Natural killer cell (primary cell): ENCODE measurements around the gene CAND2. TPM values are rescaled to one million over a fixed set of nuclear protein-coding genes. Genes with fewer than 3 reads are reported as not detected.

Source experiments
- ATAC-seq, 3 donors: fragments of 150-1000 bp in 2 of 3; fragments of 200-7000 bp in 1 of 3; cut with Tn5 transposase; 1 replicate in 1 of 3; 2 replicates in 2 of 3; pipeline ENCODE4 v1.10.0; 2021; ENCODE audit warnings: mild to moderate bottlenecking in 2 of 3, moderate library complexity in 2 of 3
- DNase-seq, 2 donors: peaks; one replicate each; pipeline versions ENCODE4 v3.0.0 to v3.0.0-alpha.2; 2013 to 2021; ENCODE audit warnings: mixed read lengths in 1 of 2
- H3K27ac ChIP-seq: one replicate; pipeline ENCODE4 v1.5.1; 2013; ENCODE audit warnings: mild to moderate bottlenecking, low read length
- H3K27me3 ChIP-seq: one replicate; pipeline ENCODE4 v1.6.1; 2013; ENCODE audit warnings: low read length; ENCODE audit not compliant: control insufficient read depth, insufficient read depth
- H3K36me3 ChIP-seq: one replicate; pipeline ENCODE4 v1.6.1; 2013; ENCODE audit warnings: low read length; ENCODE audit not compliant: control insufficient read depth, insufficient read depth
- H3K4me1 ChIP-seq: one replicate; pipeline ENCODE4 v1.6.1; 2013; ENCODE audit warnings: low read length; ENCODE audit not compliant: control insufficient read depth, insufficient read depth
- H3K4me3 ChIP-seq: one replicate; pipeline ENCODE4 v1.5.1; 2013; ENCODE audit warnings: low read length
- H3K9me3 ChIP-seq: one replicate; pipeline ENCODE4 v1.6.1; 2013; ENCODE audit warnings: low read length; ENCODE audit not compliant: control insufficient read depth, insufficient read depth
- H3K27ac Mint-ChIP-seq, 2 donors: one replicate each; pipeline ENCODE4 v1.8.0; 2022; ENCODE audit warnings: mild to moderate bottlenecking in 2 of 2, mixed read lengths in 2 of 2, moderate library complexity in 1 of 2
- H3K27me3 Mint-ChIP-seq, 2 donors: one replicate each; pipeline ENCODE4 v1.8.0; 2022; ENCODE audit warnings: low read depth in 2 of 2, mixed read lengths in 2 of 2
- H3K36me3 Mint-ChIP-seq: one replicate; pipeline ENCODE4 v1.8.0; 2022; ENCODE audit warnings: mixed read lengths
- H3K4me1 Mint-ChIP-seq, 2 donors: one replicate each; pipeline ENCODE4 v1.8.0; 2022; ENCODE audit warnings: mixed read lengths in 2 of 2
- H3K4me3 Mint-ChIP-seq: one replicate; pipeline ENCODE4 v1.8.0; 2022; ENCODE audit warnings: mild to moderate bottlenecking, moderate library complexity, mixed read lengths
- H3K9me3 Mint-ChIP-seq, 2 donors: one replicate each; pipeline ENCODE4 v1.8.0; 2022; ENCODE audit warnings: mixed read lengths in 2 of 2
- CTCF ChIP-seq: fragments of 200-600 bp; IDR thresholded peaks from one replicate; pipeline ENCODE4 v1.8.0; 2022; ENCODE audit warnings: antibody characterized with exemption
- WGBS: methylation state at CpG from one replicate; pipeline ENCODE4 v1.1.7; 2013; ENCODE audit warnings: missing lambda C conversion rate; ENCODE audit not compliant: insufficient coverage; 5-methylcytosine and 5-hydroxymethylcytosine counted together
- intact Hi-C: fragments of 100-400 bp; cut with micrococcal nuclease; formaldehyde crosslinking; loops from one replicate; pipeline ENCODE4 v1.14.2; 2022
- total RNA-seq, 4 donors: library from RNA; stranded (reverse); fragments of 120-200 nt in 1 of 4; gene quantifications; one replicate each; pipeline versions ENCODE4 v1.2.3 to v1.2.4, GENCODE V29; 2013 to 2022

Gene CAND2
- total RNA-seq, 3 donors from 2014 or later (not counting 1 experiment from before 2014, with no cell fraction given) = 0.52 to 1.3 (median 1.2) TPM

- Mint-ChIP-seq H3K9me3 (no peaks in the 10 kb centered on the region), H3K4me1 (peaks cover 12% of the 10 kb centered on the region in 2 donors), H3K27ac (no peak overlapping the region), H3K4me3 (no peak overlapping the region), H3K27me3 (peaks cover 22 to 27% of the 10 kb centered on the region in 2 donors), H3K36me3 (no peaks in the 10 kb centered on the region)
- ATAC-seq (no peak), DNase-seq (no peak)
- Histone ChIP-seq H3K27me3 (peaks cover 5% of the 10 kb centered on the region), H3K4me3 (no peak overlapping the region), H3K36me3 (no peaks in the 10 kb centered on the region), H3K4me1 (peaks cover 15% of the 10 kb centered on the region), H3K9me3 (no peaks in the 10 kb centered on the region), H3K27ac (no peak overlapping the region)
- intact Hi-C loops = no loop called here
- 95% methylated on average over 62 of the region's 62 CpGs for WGBS
- TF ChIP-seq CTCF = no peak
These were observed 86.1 kb downstream of the CAND2 start for GRCh38 chr3:12882336-12883310.

- Histone ChIP-seq H3K4me1 (peaks cover 15% of the 10 kb centered on the region), H3K9me3 (no peaks in the 10 kb centered on the region), H3K4me3 (no peak overlapping the region), H3K36me3 (no peaks in the 10 kb centered on the region), H3K27ac (no peak overlapping the region), H3K27me3 (peaks cover 5% of the 10 kb centered on the region)
- H3K36me3 Mint-ChIP-seq = no peaks in the 10 kb centered on the region
- TF ChIP-seq CTCF = no peak
- no peaks in the 10 kb centered on the region for H3K9me3 Mint-ChIP-seq
- peaks cover 29 to 32% of the 10 kb centered on the region in 2 donors for H3K27me3 Mint-ChIP-seq
- ATAC-seq (no peak), DNase-seq (no peak)
- no peak overlapping the region for H3K4me3 Mint-ChIP-seq
- intact Hi-C loops = no loop called here
- WGBS = 83% methylated on average over 14 of the region's 15 CpGs
- H3K27ac Mint-ChIP-seq = no peak overlapping the region
- peaks cover 12% of the 10 kb centered on the region in 2 donors for H3K4me1 Mint-ChIP-seq
These were observed 87.8 kb downstream of the CAND2 start for GRCh38 chr3:12884186-12884680.

Other genes starting within 250 kb of the CAND2 start
- 10 to 100 TPM; 23.9 to 31.7 (median 29.4) TPM for gene MKRN2, start 239.6 kb upstream of the CAND2 start, total RNA-seq
- 100 to 1,000 TPM; 142 to 168 (median 156) TPM for gene RAF1, start 132.6 kb upstream of the CAND2 start, total RNA-seq
- gene TMEM40, start 37.4 kb upstream of the CAND2 start, total RNA-seq = 1 to 10 TPM in 2 of 3 donors, not detected in 1; 5.3 to 6.5 TPM
- gene RPL32, start 44.9 kb downstream of the CAND2 start, total RNA-seq = 1,000 to 10,000 TPM; 1,034 to 1,328 (median 1,277) TPM